ENCODE results near the gene DDIT4L.

- TF ChIP-seq POLR2A (IDR thresholded peaks at IDR 0.05) = no peak
- TF ChIP-seq CTCF (IDR thresholded peaks at IDR 0.05) = no peak
Measured at GRCh38 chr4:100190643-100191600, 654 bp upstream of the DDIT4L start.
